HEK293 (cell line): ENCODE results near the gene TMED9.

ENCODE experiments used
- CTCF ChIA-PET: fragments of 350-600 bp; formaldehyde crosslinking; extraction: SDS; loops from one replicate; lab custom pipeline; 2021; ENCODE audit warnings: antibody characterized with exemption; lab: Yijun Ruan, JAX
- POLR2A ChIA-PET: fragments of 300-600 bp; formaldehyde crosslinking; extraction: SDS; loops from one replicate; lab custom pipeline; 2020; ENCODE audit warnings: antibody characterized with exemption, inconsistent platforms; lab: Yijun Ruan, JAX
- H3K27ac ChIP-seq: fragments of 200-500 bp; sonication (Bioruptor generic); 2 replicates; pipeline ENCODE4 v1.5.1; 2014; ENCODE audit warnings: low read depth, low read length, control low read depth, inconsistent platforms; ENCODE audit errors: extremely low read depth
- H3K36me3 ChIP-seq, 2 experiments: fragments of 200-500 bp in 1 of 2; sonication (Bioruptor generic) in 1 of 2; 1 replicate in 1 of 2; 2 replicates in 1 of 2; pipeline ENCODE4 v1.5.1; 2014 to 2017; ENCODE audit warnings: inconsistent platforms in 2 of 2, low read length in 2 of 2; ENCODE audit not compliant: control insufficient read depth in 2 of 2, insufficient read depth in 1 of 2
- H3K4me1 ChIP-seq: fragments of 200-500 bp; sonication (Bioruptor generic); 2 replicates; pipeline ENCODE4 v1.5.1; 2014; ENCODE audit warnings: mild to moderate bottlenecking, low read length, inconsistent platforms; ENCODE audit not compliant: control insufficient read depth, insufficient read depth
- H3K4me3 ChIP-seq: 2 replicates; pipeline ENCODE4 v1.5.1; 2011; ENCODE audit warnings: low read depth, mild to moderate bottlenecking, control low read depth, low read length, moderate library complexity
- H3K9me3 ChIP-seq: fragments of 200-500 bp; sonication (Bioruptor generic); 2 replicates; pipeline ENCODE4 v1.5.1; 2014; ENCODE audit warnings: low read depth, low read length, inconsistent platforms; ENCODE audit not compliant: control insufficient read depth, insufficient read depth
- EGR2 ChIP-seq: fragments of 450-650 bp; formaldehyde crosslinking; IDR thresholded peaks from 2 replicates; pipeline ENCODE4 v1.5.1; 2016; ENCODE audit warnings: low read depth, missing biosample characterization, missing genetic modification characterization
- FEZF1 ChIP-seq: fragments of 450-650 bp; formaldehyde crosslinking; IDR thresholded peaks from 2 replicates; pipeline ENCODE4 v1.5.1; 2016; ENCODE audit warnings: missing biosample characterization, missing genetic modification characterization
- GLIS1 ChIP-seq: fragments of 450-650 bp; formaldehyde crosslinking; IDR thresholded peaks from 2 replicates; pipeline ENCODE4 v1.5.1; 2016; ENCODE audit warnings: missing biosample characterization, missing genetic modification characterization
- KLF8 ChIP-seq: fragments of 450-650 bp; formaldehyde crosslinking; IDR thresholded peaks from 2 replicates; pipeline ENCODE4 v1.5.1; 2016; ENCODE audit warnings: missing biosample characterization, missing genetic modification characterization
- PRDM1 ChIP-seq: fragments of 450-650 bp; formaldehyde crosslinking; IDR thresholded peaks from 2 replicates; pipeline ENCODE4; 2016; ENCODE audit warnings: missing biosample characterization, missing genetic modification characterization
- ZBTB1 ChIP-seq: fragments of 450-650 bp; formaldehyde crosslinking; IDR thresholded peaks from 2 replicates; pipeline ENCODE4 v1.5.1; 2016; ENCODE audit warnings: missing biosample characterization, missing genetic modification characterization
- ZFHX2 ChIP-seq: fragments of 450-650 bp; formaldehyde crosslinking; conservative IDR thresholded peaks from 2 replicates; pipeline ENCODE4 v1.5.1; 2016; ENCODE audit warnings: missing biosample characterization, missing genetic modification characterization
- ZFP37 ChIP-seq: fragments of 450-650 bp; formaldehyde crosslinking; IDR thresholded peaks from 2 replicates; pipeline ENCODE4 v1.5.1; 2016; ENCODE audit warnings: missing biosample characterization, missing genetic modification characterization
- ZNF140 ChIP-seq: fragments of 450-650 bp; formaldehyde crosslinking; IDR thresholded peaks from 2 replicates; pipeline ENCODE4 v1.5.1; 2016; ENCODE audit warnings: missing biosample characterization, missing genetic modification characterization
- ZNF19 ChIP-seq: fragments of 450-650 bp; formaldehyde crosslinking; IDR thresholded peaks from 2 replicates; pipeline ENCODE4; 2016; ENCODE audit warnings: missing biosample characterization, missing genetic modification characterization, low read depth
- ZNF221 ChIP-seq: fragments of 450-650 bp; formaldehyde crosslinking; IDR thresholded peaks from 2 replicates; pipeline ENCODE4 v1.5.1; 2017; ENCODE audit warnings: missing biosample characterization, missing genetic modification characterization, borderline replicate concordance
- ZNF266 ChIP-seq: fragments of 450-650 bp; formaldehyde crosslinking; IDR thresholded peaks from 2 replicates; pipeline ENCODE4 v1.5.1; 2016; ENCODE audit warnings: missing biosample characterization, missing genetic modification characterization, low read depth
- ZNF311 ChIP-seq: fragments of 450-650 bp; formaldehyde crosslinking; IDR thresholded peaks from 2 replicates; pipeline ENCODE4 v1.5.1; 2017; ENCODE audit warnings: missing biosample characterization, missing genetic modification characterization, borderline replicate concordance
- ZNF341 ChIP-seq: fragments of 450-650 bp; formaldehyde crosslinking; IDR thresholded peaks from 2 replicates; pipeline ENCODE4; 2016; ENCODE audit warnings: low read depth, missing biosample characterization, missing genetic modification characterization
- ZNF354C ChIP-seq: fragments of 450-650 bp; formaldehyde crosslinking; IDR thresholded peaks from 2 replicates; pipeline ENCODE4 v1.5.1; 2016; ENCODE audit warnings: missing biosample characterization, missing genetic modification characterization, low read depth, borderline replicate concordance
- ZNF610 ChIP-seq: fragments of 450-650 bp; formaldehyde crosslinking; IDR thresholded peaks from 2 replicates; pipeline ENCODE4 v1.5.1; 2016; ENCODE audit warnings: missing biosample characterization, missing genetic modification characterization, borderline replicate concordance
- ZNF621 ChIP-seq: fragments of 450-650 bp; formaldehyde crosslinking; IDR thresholded peaks from 2 replicates; pipeline ENCODE4 v1.5.1; 2017; ENCODE audit warnings: missing biosample characterization, missing genetic modification characterization
- ZNF747 ChIP-seq: fragments of 450-650 bp; formaldehyde crosslinking; IDR thresholded peaks from 2 replicates; pipeline ENCODE4 v1.5.1; 2016; ENCODE audit warnings: missing biosample characterization, missing genetic modification characterization
- TF ChIP-seq, protein P1 (sequence below): fragments of 450-650 bp; formaldehyde crosslinking; IDR thresholded peaks from 2 replicates; pipeline ENCODE4 v1.5.1; 2016; ENCODE audit warnings: missing biosample characterization, missing genetic modification characterization
- TF ChIP-seq, protein P2 (sequence below): fragments of 450-650 bp; formaldehyde crosslinking; IDR thresholded peaks from 2 replicates; pipeline ENCODE4 v1.5.0; 2017; ENCODE audit warnings: missing biosample characterization, missing genetic modification characterization, borderline replicate concordance
- TF ChIP-seq, protein P3 (sequence below): fragments of 450-650 bp; formaldehyde crosslinking; IDR thresholded peaks from 2 replicates; pipeline ENCODE4 v1.5.1; 2016; ENCODE audit warnings: missing biosample characterization, missing genetic modification characterization
- TF ChIP-seq, protein P4 (sequence below): fragments of 450-650 bp; formaldehyde crosslinking; IDR thresholded peaks from 2 replicates; pipeline ENCODE4 v1.5.1; 2016; ENCODE audit warnings: missing biosample characterization, missing genetic modification characterization
- TF ChIP-seq, protein P5 (sequence below): fragments of 450-650 bp; formaldehyde crosslinking; conservative IDR thresholded peaks from 2 replicates; pipeline ENCODE4 v1.5.1; 2016; ENCODE audit warnings: low read depth, missing biosample characterization, missing genetic modification characterization

Gene TMED9

DNA sequence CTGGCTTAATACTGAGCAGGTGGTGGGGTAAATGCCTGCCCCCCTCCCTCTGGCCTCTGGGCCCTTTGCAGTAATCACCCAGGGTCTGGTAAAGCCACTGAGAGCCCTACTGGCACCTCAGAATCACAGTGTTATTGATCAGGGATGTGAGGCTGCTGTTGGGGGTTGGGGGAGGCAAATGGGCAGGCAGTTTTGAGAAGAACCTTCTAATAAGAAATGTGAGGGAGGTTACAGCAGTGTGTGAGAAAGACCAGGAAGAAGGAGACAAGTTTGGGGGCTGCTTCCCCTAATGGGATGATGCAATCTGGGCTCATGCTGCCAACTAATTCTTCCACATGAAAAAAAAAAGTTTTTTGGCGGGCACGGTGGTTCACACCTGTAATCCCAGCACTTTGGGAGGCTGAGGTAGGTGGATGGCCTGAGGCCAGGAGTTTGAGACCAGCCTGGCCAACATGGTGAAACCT lies 4.8 kb downstream of the TMED9 start:
- TF ChIP-seq ZNF747: no peak
- TF ChIP-seq PRDM1 (tag by site-specific recombination): no peak
- no peak for TF ChIP-seq ZFP37 (tag by site-specific recombination)
- TF ChIP-seq ZNF311 (tag by site-specific recombination): no peak
- TF ChIP-seq ZNF621 (tag by site-specific recombination): no peak
- TF ChIP-seq, protein P1, sequence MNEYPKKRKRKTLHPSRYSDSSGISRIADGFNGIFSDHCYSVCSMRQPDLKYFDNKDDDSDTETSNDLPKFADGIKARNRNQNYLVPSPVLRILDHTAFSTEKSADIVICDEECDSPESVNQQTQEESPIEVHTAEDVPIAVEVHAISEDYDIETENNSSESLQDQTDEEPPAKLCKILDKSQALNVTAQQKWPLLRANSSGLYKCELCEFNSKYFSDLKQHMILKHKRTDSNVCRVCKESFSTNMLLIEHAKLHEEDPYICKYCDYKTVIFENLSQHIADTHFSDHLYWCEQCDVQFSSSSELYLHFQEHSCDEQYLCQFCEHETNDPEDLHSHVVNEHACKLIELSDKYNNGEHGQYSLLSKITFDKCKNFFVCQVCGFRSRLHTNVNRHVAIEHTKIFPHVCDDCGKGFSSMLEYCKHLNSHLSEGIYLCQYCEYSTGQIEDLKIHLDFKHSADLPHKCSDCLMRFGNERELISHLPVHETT (tag by site-specific recombination): no peak
- TF ChIP-seq, protein P2, sequence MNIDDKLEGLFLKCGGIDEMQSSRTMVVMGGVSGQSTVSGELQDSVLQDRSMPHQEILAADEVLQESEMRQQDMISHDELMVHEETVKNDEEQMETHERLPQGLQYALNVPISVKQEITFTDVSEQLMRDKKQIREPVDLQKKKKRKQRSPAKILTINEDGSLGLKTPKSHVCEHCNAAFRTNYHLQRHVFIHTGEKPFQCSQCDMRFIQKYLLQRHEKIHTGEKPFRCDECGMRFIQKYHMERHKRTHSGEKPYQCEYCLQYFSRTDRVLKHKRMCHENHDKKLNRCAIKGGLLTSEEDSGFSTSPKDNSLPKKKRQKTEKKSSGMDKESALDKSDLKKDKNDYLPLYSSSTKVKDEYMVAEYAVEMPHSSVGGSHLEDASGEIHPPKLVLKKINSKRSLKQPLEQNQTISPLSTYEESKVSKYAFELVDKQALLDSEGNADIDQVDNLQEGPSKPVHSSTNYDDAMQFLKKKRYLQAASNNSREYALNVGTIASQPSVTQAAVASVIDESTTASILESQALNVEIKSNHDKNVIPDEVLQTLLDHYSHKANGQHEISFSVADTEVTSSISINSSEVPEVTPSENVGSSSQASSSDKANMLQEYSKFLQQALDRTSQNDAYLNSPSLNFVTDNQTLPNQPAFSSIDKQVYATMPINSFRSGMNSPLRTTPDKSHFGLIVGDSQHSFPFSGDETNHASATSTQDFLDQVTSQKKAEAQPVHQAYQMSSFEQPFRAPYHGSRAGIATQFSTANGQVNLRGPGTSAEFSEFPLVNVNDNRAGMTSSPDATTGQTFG (tag by site-specific recombination): no peak
- TF ChIP-seq ZNF610 (tag by site-specific recombination): no peak
- TF ChIP-seq ZNF140 (tag by site-specific recombination): no peak
- TF ChIP-seq, protein P3, sequence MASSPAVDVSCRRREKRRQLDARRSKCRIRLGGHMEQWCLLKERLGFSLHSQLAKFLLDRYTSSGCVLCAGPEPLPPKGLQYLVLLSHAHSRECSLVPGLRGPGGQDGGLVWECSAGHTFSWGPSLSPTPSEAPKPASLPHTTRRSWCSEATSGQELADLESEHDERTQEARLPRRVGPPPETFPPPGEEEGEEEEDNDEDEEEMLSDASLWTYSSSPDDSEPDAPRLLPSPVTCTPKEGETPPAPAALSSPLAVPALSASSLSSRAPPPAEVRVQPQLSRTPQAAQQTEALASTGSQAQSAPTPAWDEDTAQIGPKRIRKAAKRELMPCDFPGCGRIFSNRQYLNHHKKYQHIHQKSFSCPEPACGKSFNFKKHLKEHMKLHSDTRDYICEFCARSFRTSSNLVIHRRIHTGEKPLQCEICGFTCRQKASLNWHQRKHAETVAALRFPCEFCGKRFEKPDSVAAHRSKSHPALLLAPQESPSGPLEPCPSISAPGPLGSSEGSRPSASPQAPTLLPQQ (tag by site-specific recombination): no peak
- TF ChIP-seq FEZF1: no peak
- TF ChIP-seq ZBTB1: no peak
- TF ChIP-seq ZNF266 (tag by site-specific recombination): no peak
- TF ChIP-seq, protein P4, sequence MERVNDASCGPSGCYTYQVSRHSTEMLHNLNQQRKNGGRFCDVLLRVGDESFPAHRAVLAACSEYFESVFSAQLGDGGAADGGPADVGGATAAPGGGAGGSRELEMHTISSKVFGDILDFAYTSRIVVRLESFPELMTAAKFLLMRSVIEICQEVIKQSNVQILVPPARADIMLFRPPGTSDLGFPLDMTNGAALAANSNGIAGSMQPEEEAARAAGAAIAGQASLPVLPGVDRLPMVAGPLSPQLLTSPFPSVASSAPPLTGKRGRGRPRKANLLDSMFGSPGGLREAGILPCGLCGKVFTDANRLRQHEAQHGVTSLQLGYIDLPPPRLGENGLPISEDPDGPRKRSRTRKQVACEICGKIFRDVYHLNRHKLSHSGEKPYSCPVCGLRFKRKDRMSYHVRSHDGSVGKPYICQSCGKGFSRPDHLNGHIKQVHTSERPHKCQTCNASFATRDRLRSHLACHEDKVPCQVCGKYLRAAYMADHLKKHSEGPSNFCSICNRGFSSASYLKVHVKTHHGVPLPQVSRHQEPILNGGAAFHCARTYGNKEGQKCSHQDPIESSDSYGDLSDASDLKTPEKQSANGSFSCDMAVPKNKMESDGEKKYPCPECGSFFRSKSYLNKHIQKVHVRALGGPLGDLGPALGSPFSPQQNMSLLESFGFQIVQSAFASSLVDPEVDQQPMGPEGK (tag by site-specific recombination): no peak
- TF ChIP-seq ZNF341 (tag by site-specific recombination): no peak
- TF ChIP-seq ZNF354C (tag by site-specific recombination): no peak
- TF ChIP-seq ZNF19 (tag by site-specific recombination): no peak
- TF ChIP-seq KLF8: no peak
- 0 out of 2 replicates have a peak, but pooled peaks cover 2% of the 10 kb centered on the region for H3K4me1 ChIP-seq
- peaks cover 3 to 37% of the 10 kb centered on the region in 2 experiments; a peak in 1 of 3 replicates for H3K36me3 ChIP-seq
- H3K4me3 ChIP-seq: no peak overlapping the region
- H3K9me3 ChIP-seq: no peaks in the 10 kb centered on the region
- no peak overlapping the region for H3K27ac ChIP-seq
- ChIA-PET POLR2A (interaction anchor here (0.7 kb wide), 1 partner anchor 129 kb away, joined by 4 read pairs; no protein-coding TSS in a partner anchor), CTCF (no interaction called here)

DNA sequence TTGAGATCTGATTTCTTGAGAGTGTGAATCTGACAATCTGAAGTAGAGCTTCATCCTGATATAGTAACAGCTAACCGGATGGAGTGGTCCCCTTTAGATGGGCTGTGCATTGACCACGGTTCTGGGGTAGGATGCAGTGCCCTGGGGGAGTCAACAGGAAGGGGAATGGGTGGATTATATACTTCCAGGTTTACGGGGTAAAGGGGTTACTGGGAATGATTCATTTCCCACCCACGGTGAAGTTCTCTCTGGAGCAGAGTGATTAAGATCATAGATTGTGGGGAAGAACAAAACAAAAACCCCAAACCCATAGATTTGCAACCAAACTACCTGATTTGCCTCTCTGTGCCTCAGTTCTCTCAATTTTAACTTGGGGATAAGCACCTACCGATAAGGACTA lies 6.5 kb downstream of the TMED9 start:
- 0 out of 2 replicates have a peak, but pooled peaks cover 2% of the 10 kb centered on the region for H3K4me1 ChIP-seq
- H3K27ac ChIP-seq: no peak overlapping the region
- POLR2A ChIA-PET: interaction anchor here (2.3 kb wide), 1 partner anchor 606 kb away, joined by 6 read pairs; the partner anchor contains the start of gene HNRNPAB
- peaks cover 3 to 34% of the 10 kb centered on the region in 2 experiments; a peak in 1 of 3 replicates for H3K36me3 ChIP-seq
- H3K9me3 ChIP-seq: no peaks in the 10 kb centered on the region
- CTCF ChIA-PET: interaction anchor here (0.6 to 1.9 kb wide), 3 partner anchors 9 to 482 kb away, joined by 3 to 4 read pairs (median 3); no protein-coding TSS in a partner anchor
- no peak overlapping the region for H3K4me3 ChIP-seq
- TF ChIP-seq, protein P5, sequence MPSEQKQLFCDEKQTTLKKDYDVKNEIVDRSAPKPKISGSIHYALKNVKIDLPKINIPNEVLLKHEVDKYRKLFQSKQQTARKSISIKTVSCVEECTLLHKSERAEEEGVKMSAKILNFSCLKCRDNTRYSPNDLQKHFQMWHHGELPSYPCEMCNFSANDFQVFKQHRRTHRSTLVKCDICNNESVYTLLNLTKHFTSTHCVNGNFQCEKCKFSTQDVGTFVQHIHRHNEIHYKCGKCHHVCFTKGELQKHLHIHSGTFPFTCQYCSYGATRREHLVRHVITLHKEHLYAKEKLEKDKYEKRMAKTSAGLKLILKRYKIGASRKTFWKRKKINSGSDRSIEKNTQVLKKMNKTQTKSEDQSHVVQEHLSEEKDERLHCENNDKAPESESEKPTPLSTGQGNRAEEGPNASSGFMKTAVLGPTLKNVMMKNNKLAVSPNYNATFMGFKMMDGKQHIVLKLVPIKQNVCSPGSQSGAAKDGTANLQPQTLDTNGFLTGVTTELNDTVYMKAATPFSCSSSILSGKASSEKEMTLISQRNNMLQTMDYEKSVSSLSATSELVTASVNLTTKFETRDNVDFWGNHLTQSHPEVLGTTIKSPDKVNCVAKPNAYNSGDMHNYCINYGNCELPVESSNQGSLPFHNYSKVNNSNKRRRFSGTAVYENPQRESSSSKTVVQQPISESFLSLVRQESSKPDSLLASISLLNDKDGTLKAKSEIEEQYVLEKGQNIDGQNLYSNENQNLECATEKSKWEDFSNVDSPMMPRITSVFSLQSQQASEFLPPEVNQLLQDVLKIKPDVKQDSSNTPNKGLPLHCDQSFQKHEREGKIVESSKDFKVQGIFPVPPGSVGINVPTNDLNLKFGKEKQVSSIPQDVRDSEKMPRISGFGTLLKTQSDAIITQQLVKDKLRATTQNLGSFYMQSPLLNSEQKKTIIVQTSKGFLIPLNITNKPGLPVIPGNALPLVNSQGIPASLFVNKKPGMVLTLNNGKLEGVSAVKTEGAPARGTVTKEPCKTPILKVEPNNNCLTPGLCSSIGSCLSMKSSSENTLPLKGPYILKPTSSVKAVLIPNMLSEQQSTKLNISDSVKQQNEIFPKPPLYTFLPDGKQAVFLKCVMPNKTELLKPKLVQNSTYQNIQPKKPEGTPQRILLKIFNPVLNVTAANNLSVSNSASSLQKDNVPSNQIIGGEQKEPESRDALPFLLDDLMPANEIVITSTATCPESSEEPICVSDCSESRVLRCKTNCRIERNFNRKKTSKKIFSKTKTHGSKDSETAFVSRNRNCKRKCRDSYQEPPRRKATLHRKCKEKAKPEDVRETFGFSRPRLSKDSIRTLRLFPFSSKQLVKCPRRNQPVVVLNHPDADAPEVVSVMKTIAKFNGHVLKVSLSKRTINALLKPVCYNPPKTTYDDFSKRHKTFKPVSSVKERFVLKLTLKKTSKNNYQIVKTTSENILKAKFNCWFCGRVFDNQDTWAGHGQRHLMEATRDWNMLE (tag by site-specific recombination): peak; percentile 37; the same call in 1 of the 2 replicates
- TF ChIP-seq ZFHX2 (tag by site-specific recombination) (peak; percentile 32), GLIS1 (tag by site-specific recombination) (0 out of 2 replicates have a peak, but pooled peaks have one; percentile 27), ZNF221 (tag by site-specific recombination) (no peak), EGR2 (tag by site-specific recombination) (0 out of 2 replicates have a peak, but pooled peaks have one; percentile 35)
